Measurements from ENCODE around the gene SLC11A2. TPM values are rescaled to one million over a fixed set of nuclear protein-coding genes. Genes with fewer than 3 reads are reported as not detected.
"Not testable (repeated sequence)": the region's sequence is repeated elsewhere in the genome, so short reads cannot be mapped to it uniquely, and the experiment has no call there.

The SLC11A2 gene
- total RNA-seq, 1 donor from 2014 or later: 36.3 TPM

DNA sequence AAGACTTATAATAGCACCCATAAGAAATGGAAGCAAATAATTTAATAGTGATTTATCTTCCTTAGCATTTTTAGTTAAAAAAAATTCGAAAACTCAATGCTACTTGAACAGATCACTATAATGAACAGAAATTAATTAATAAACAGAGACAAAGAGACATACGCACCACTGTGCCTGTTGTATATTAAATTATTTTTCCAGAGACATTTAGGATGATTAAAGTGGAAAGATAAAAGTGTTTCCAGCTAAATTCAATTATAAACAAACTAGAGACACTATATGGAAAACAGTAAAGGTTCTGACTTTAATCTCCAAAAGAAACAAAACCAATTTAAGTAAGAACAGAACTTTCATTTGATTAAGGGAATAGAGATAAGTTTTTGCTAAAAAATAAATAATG, 70.5 kb downstream of the SLC11A2 start:
- Histone ChIP-seq H3K27me3 (ENCODE audit: control insufficient read depth, insufficient read depth, low read length) (no peaks in the 10 kb centered on the region), H3K4me3 (ENCODE audit: low read depth, low read length) (no peak overlapping the region)
- TF ChIP-seq, protein P1, sequence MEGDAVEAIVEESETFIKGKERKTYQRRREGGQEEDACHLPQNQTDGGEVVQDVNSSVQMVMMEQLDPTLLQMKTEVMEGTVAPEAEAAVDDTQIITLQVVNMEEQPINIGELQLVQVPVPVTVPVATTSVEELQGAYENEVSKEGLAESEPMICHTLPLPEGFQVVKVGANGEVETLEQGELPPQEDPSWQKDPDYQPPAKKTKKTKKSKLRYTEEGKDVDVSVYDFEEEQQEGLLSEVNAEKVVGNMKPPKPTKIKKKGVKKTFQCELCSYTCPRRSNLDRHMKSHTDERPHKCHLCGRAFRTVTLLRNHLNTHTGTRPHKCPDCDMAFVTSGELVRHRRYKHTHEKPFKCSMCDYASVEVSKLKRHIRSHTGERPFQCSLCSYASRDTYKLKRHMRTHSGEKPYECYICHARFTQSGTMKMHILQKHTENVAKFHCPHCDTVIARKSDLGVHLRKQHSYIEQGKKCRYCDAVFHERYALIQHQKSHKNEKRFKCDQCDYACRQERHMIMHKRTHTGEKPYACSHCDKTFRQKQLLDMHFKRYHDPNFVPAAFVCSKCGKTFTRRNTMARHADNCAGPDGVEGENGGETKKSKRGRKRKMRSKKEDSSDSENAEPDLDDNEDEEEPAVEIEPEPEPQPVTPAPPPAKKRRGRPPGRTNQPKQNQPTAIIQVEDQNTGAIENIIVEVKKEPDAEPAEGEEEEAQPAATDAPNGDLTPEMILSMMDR (IDR thresholded peaks at IDR 0.05; ENCODE audit: insufficient read depth, low read length, poor library complexity, severe bottlenecking): no peak

DNA sequence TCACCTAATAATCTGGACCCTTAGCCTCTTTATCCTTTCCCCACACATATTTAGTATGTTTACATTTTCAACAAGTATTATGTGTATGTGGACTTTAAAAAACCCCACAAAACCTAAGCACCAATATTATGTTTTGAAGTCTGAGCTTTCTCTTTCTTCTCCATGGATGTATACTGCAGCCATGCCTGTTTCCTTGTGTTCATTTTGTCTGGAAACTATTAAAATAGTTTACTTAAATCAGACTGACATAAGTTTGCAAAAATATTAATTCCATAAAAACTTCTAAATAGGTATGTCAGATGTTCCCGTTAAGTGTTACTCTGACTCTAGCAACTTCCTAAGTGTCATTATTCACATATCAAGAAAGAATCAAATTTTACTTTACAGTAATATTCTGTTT, 70.9 kb downstream of the SLC11A2 start:
- no peaks in the 10 kb centered on the region for H3K27me3 ChIP-seq (ENCODE audit: control insufficient read depth, insufficient read depth, low read length)
- no peak overlapping the region for H3K4me3 ChIP-seq (ENCODE audit: low read depth, low read length)
- TF ChIP-seq, protein P1 (IDR thresholded peaks at IDR 0.05; ENCODE audit: insufficient read depth, low read length, poor library complexity, severe bottlenecking): no peak
- no peak for DNase-seq (ENCODE audit: low read depth)
- no peaks in the 10 kb centered on the region for H3K36me3 ChIP-seq (ENCODE audit: control insufficient read depth, insufficient read depth, low read length)

More for the DNA sequence above, 70.5 kb downstream of the SLC11A2 start:
- no peak for DNase-seq (ENCODE audit: low read depth)
- H3K36me3 ChIP-seq (ENCODE audit: control insufficient read depth, insufficient read depth, low read length): no peaks in the 10 kb centered on the region

DNA sequence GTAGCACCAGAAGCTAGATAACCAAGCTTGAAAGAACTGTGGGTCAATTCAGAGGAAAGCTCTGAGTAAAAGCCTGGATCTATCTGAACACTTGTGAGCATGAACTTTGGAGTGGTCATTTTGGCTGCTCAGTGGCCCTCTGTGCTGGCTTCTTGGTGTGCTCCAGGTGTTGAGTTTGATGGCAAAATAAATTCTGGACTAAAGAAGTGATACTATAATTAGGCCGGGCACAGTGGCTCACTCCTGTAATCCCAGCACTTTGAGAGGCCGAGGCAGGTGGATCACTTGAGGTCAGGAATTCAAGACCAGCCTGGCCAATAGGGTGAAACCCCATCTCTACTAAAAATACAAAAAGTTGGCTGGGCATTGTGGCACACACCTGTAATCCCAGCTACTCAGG, 71.4 kb downstream of the SLC11A2 start:
- not testable (repeated sequence) for DNase-seq (ENCODE audit: low read depth); H3K27me3 ChIP-seq (ENCODE audit: control insufficient read depth, insufficient read depth, low read length); H3K36me3 ChIP-seq (ENCODE audit: control insufficient read depth, insufficient read depth, low read length); H3K4me3 ChIP-seq (ENCODE audit: low read depth, low read length)

DNA sequence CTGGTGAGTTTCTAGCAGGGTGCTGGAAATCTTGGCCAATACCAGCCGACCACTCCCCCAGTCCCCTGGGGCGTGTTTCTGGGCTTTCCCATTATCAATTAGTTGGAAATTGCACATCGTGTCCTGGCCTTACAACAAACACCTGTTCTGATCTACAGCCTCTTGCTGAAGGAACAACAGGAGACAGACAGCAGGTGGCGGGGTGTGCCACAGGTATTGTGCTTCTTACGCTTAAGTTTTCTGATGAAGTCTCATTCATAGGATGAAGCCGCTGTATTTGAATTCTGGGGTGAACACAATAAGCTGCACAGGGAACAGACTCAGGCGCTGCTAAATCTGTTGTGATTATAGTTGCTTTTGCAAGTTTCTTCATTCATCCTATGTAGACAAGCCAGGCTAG, 73.1 kb downstream of the SLC11A2 start:
- DNase-seq (ENCODE audit: low read depth): no peak
- TF ChIP-seq, protein P1 (IDR thresholded peaks at IDR 0.05; ENCODE audit: insufficient read depth, low read length, poor library complexity, severe bottlenecking): no peak
- no peaks in the 10 kb centered on the region for H3K36me3 ChIP-seq (ENCODE audit: control insufficient read depth, insufficient read depth, low read length)
- H3K4me3 ChIP-seq (ENCODE audit: low read depth, low read length): no peak overlapping the region
- no peaks in the 10 kb centered on the region for H3K27me3 ChIP-seq (ENCODE audit: control insufficient read depth, insufficient read depth, low read length)

DNA sequence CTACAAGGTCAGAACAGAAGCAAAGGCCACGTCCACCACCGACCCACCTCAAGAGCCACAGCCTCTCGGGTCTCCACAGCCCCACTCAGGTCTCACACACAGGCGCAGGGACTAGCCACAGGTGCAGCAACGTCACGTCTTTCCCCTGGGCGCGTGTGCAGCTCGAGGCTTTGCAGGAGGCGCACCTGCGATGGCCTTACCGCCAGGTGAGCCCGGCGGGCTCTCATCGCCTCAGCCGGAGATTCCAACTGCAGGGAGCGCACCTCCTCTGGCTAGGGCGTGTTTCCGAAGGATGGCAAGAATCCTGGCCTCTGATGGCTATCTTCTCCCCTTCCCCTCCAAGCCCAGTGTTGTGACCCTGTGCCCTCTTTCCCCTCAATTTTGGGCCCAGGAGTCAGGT, 73.7 kb downstream of the SLC11A2 start, which contains the start of gene HIGD1C:
HIGD1C (plus strand) TSS at position 35 of the 400 bp plus-strand sequence. CDS start 1,455 bp downstream, outside the sequence.
- Histone ChIP-seq H3K27me3 (ENCODE audit: control insufficient read depth, insufficient read depth, low read length) (no peaks in the 10 kb centered on the region), H3K4me3 (ENCODE audit: low read depth, low read length) (no peak within 1 kb of the TSS), H3K36me3 (ENCODE audit: control insufficient read depth, insufficient read depth, low read length) (no peaks in the 10 kb centered on the region)
- no peak for DNase-seq (ENCODE audit: low read depth)
- TF ChIP-seq, protein P1 (IDR thresholded peaks at IDR 0.05; ENCODE audit: insufficient read depth, low read length, poor library complexity, severe bottlenecking): no peak

DNA sequence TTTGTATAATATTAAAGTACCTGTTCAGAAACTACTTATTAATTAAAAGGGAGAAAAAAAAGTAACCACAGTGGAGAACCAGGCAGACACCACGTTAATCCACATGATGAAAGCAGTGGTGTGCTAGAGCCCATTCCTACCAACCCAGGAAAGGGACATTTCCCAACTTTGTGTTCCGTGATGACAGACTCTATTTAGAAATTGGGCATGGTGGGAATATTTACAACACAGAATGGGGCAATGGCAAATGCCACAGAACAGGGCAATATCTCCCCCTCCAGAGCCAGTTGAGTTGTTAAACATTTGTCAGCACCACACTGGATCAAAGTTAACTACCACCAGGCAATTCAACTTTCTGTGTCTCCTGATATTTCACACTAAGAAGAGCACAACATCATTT, 75.1 kb downstream of the SLC11A2 start:
- no peak for DNase-seq (ENCODE audit: low read depth)
- TF ChIP-seq, protein P1 (IDR thresholded peaks at IDR 0.05; ENCODE audit: insufficient read depth, low read length, poor library complexity, severe bottlenecking): no peak
- no peaks in the 10 kb centered on the region for H3K36me3 ChIP-seq (ENCODE audit: control insufficient read depth, insufficient read depth, low read length)

More for the DNA sequence above, 75.1 kb downstream of the SLC11A2 start:
- Histone ChIP-seq H3K4me3 (ENCODE audit: low read depth, low read length) (no peak overlapping the region), H3K27me3 (ENCODE audit: control insufficient read depth, insufficient read depth, low read length) (no peaks in the 10 kb centered on the region)

Data from kidney epithelial cell (primary cell).